GM12878 (cell line): ENCODE measurements around the gene VAV2.

Experiments
- MYC ChIP-seq: IDR thresholded peaks from 2 replicates; pipeline ENCODE4 v1.6.1; 2011; ENCODE audit warnings: mild to moderate bottlenecking, low read length, moderate library complexity, inconsistent platforms; ENCODE audit not compliant: insufficient read depth, insufficient replicate concordance, insufficient read length, severe bottlenecking
- NRF1 ChIP-seq: conservative IDR thresholded peaks from 2 replicates; pipeline ENCODE4 v1.6.1; 2011; ENCODE audit warnings: mild to moderate bottlenecking, low read depth, low read length, improper control_type of control experiment
- POLR2A ChIP-seq: IDR thresholded peaks from 2 replicates; pipeline ENCODE4 v1.6.1; 2011; ENCODE audit warnings: low read depth, mild to moderate bottlenecking, low read length
- SMC3 ChIP-seq: IDR thresholded peaks from 2 replicates; pipeline ENCODE4 v1.6.1; 2011; ENCODE audit warnings: low read length, improper control_type of control experiment, borderline replicate concordance
- SPI1 ChIP-seq: IDR thresholded peaks from 2 replicates; pipeline ENCODE4 v1.6.1; 2011; ENCODE audit warnings: low read depth, mild to moderate bottlenecking, low read length, moderate library complexity, borderline replicate concordance; ENCODE audit not compliant: insufficient read depth
- ZNF274 ChIP-seq: IDR thresholded peaks from one replicate; pipeline ENCODE4 v1.8.0; 2011; ENCODE audit not compliant: insufficient read length, insufficient read depth
- TF ChIP-seq, protein P1 (sequence below), 3 experiments: IDR thresholded peaks in 2 of 3; conservative IDR thresholded peaks in 1 of 3; 2 replicates each; pipeline ENCODE4 v1.5.1; 2011; ENCODE audit warnings: low read depth in 3 of 3, low read length in 3 of 3, mild to moderate bottlenecking in 3 of 3, control low read depth in 2 of 3, moderate library complexity in 2 of 3, inconsistent platforms in 1 of 3, mixed read lengths in 1 of 3; ENCODE audit not compliant: control insufficient read depth in 2 of 3, insufficient read depth in 1 of 3; ENCODE audit errors: extremely low read depth in 1 of 3

DNA sequence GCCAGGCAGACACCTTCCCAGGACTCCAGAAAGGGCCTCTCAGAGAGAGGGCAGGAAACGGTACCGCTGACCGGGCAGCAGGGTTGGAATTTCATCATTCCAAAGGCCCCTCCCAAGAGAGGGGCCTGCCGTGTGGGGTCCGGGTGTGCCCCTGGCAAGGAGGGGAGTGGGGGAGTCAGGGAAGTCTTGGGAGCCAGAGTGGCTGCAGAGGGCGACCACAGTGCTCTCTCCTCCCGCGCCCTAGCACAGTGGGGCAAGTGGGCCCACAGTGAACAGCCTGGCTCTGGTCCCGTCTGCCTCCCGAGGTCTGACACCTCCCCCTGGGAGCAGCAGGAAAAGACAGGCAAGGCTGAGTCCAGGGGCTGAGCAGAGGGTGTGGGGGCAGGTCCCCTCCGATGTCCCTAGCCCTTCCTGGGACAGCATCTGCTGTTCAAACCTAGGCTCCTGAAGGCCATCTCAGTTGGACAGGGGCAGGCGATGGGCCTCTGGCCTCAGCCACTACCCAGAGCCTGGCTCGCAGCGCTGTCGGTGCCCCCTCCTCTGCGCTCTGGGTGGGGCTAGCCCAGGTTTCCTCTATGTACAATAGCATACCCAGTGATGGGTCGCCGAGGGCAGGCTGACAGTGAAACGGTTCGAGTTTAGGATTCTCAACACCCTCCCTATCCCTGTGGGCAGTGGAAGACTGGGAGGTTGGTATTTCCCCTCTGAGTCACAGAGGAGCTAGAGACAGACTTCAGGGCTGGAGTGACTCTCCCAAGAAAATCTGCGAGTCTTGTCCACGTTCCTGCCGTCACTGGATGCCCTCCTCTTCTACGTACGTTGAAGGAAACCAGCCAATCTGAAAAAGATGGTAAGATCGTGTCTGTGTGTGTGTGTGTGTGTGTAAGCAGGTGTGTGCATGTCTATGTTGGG lies 228.6 kb downstream of the VAV2 start:
- TF ChIP-seq, protein P1, sequence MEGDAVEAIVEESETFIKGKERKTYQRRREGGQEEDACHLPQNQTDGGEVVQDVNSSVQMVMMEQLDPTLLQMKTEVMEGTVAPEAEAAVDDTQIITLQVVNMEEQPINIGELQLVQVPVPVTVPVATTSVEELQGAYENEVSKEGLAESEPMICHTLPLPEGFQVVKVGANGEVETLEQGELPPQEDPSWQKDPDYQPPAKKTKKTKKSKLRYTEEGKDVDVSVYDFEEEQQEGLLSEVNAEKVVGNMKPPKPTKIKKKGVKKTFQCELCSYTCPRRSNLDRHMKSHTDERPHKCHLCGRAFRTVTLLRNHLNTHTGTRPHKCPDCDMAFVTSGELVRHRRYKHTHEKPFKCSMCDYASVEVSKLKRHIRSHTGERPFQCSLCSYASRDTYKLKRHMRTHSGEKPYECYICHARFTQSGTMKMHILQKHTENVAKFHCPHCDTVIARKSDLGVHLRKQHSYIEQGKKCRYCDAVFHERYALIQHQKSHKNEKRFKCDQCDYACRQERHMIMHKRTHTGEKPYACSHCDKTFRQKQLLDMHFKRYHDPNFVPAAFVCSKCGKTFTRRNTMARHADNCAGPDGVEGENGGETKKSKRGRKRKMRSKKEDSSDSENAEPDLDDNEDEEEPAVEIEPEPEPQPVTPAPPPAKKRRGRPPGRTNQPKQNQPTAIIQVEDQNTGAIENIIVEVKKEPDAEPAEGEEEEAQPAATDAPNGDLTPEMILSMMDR (IDR thresholded peaks at IDR 0.05 in 2 of 3, conservative IDR thresholded peaks at IDR 0.05 in 1 of 3; ENCODE audit: control insufficient read depth in 2 of 3, extremely low read depth in 1 of 3, insufficient read depth in 1 of 3, low read depth in 3 of 3, low read length in 3 of 3), result no peak
- TF ChIP-seq POLR2A (no peak), SMC3 (no peak), ZNF274 (no peak), SPI1 (no peak), MYC (no peak), NRF1 (no peak)
